ENCODE results near the gene GINS1. TPM values are rescaled to one million over a fixed set of nuclear protein-coding genes. Genes with fewer than 3 reads are reported as not detected.
A peak's percentile ranks its signal among the peaks of the same experiment; 100 is the strongest.

Gene GINS1
- total and polyA plus RNA-seq, 2 experiments from 2014 or later: 32.0 to 65.4 TPM

GRCh38 chr20:25497586-25498279 is 90.3 kb downstream of the GINS1 start:
- H3K36me3 ChIP-seq (ENCODE audit: insufficient read depth): no peaks in the 10 kb centered on the region
- Mint-ChIP-seq H3K27ac (0 out of 2 replicates have a peak overlapping the region, but pooled peaks have one; percentile 65), H3K4me1 (no peaks in the 10 kb centered on the region; the same call in 1 of the 3 replicates), H3K27me3 (ENCODE audit: insufficient read depth, low read depth, poor library complexity) (peaks cover 6% of the 10 kb centered on the region), H3K9me3 (no peaks in the 10 kb centered on the region), H3K36me3 (ENCODE audit: low read depth) (peaks cover 30% of the 10 kb centered on the region), H3K4me3 (no peak overlapping the region)
- H4K20me1 ChIP-seq (replicated peaks; ENCODE audit: insufficient read depth): no peaks in the 10 kb centered on the region; the same call in 1 of the 2 replicates
- no peak overlapping the region for H3K4me2 ChIP-seq
- no peak overlapping the region for H2AFZ ChIP-seq
- no peaks in the 10 kb centered on the region for H3K79me2 ChIP-seq (replicated peaks; ENCODE audit: insufficient read depth)
- H3F3A ChIP-seq (replicated peaks; ENCODE audit: low read depth): no peaks in the 10 kb centered on the region
- H3K9me2 ChIP-seq (ENCODE audit: insufficient read depth): no peaks in the 10 kb centered on the region
- H3K4me3 ChIP-seq: no peak overlapping the region
- H3K27ac ChIP-seq (ENCODE audit: low read depth): no peak overlapping the region
- TF ChIP-seq CREB1 (CRISPR knock-in tag; IDR thresholded peaks at IDR 0.05; ENCODE audit: low read depth) (no peak), EZH2phosphoT487 (IDR thresholded peaks at IDR 0.05; ENCODE audit: unreplicated experiment) (no peak), REST (IDR thresholded peaks at IDR 0.05; ENCODE audit: unreplicated experiment) (no peak)
- ATAC-seq (no peak), DNase-seq (ENCODE audit: low spot score) (no peak)
- no peaks in the 10 kb centered on the region for H3K27me3 ChIP-seq (ENCODE audit: insufficient read depth)
- H3K4me1 ChIP-seq (ENCODE audit: insufficient read depth): no peaks in the 10 kb centered on the region

Other genes starting within 250 kb of the GINS1 start
- gene ENTPD6, start 212.0 kb upstream of the GINS1 start, total RNA-seq (2014; rRNA removed; shearing (Covaris generic)): 45.9 TPM in 2 replicates
- gene ENTPD6, start 212.0 kb upstream of the GINS1 start, polyA plus RNA-seq (2016; fragmentation: Nextera tagmentation; extraction: Ambion mirVana): 19.0 and 19.3 TPM in 2 replicates
- gene PYGB, start 159.6 kb upstream of the GINS1 start, total RNA-seq (2014; rRNA removed; shearing (Covaris generic)): 61.9 and 64.0 TPM in 2 replicates
- 15.6 and 15.9 TPM in 2 replicates for gene PYGB, start 159.6 kb upstream of the GINS1 start, polyA plus RNA-seq (2016; fragmentation: Nextera tagmentation; extraction: Ambion mirVana)
- gene ABHD12, start 16.8 kb upstream of the GINS1 start, total RNA-seq (2014; rRNA removed; shearing (Covaris generic)): 57.8 and 63.8 TPM in 2 replicates
- gene ABHD12, start 16.8 kb upstream of the GINS1 start, polyA plus RNA-seq (2016; fragmentation: Nextera tagmentation; extraction: Ambion mirVana): 40.2 and 40.8 TPM in 2 replicates
- gene NINL, start 177.9 kb downstream of the GINS1 start, total RNA-seq (2014; rRNA removed; shearing (Covaris generic)): 22.9 and 31.2 TPM in 2 replicates
- gene NINL, start 177.9 kb downstream of the GINS1 start, polyA plus RNA-seq (2016; fragmentation: Nextera tagmentation; extraction: Ambion mirVana): 15.0 and 18.0 TPM in 2 replicates
- gene NANP, start 216.3 kb downstream of the GINS1 start, total RNA-seq (2014; rRNA removed; shearing (Covaris generic)): 5.8 and 7.6 TPM in 2 replicates
- gene NANP, start 216.3 kb downstream of the GINS1 start, polyA plus RNA-seq (2016; fragmentation: Nextera tagmentation; extraction: Ambion mirVana): 3.2 and 3.9 TPM in 2 replicates